Measurements from ENCODE around the gene JUND. TPM values are rescaled to one million over a fixed set of nuclear protein-coding genes. Genes with fewer than 3 reads are reported as not detected.
A peak's percentile ranks its signal among the peaks of the same experiment; 100 is the strongest.

Gene JUND
- total RNA-seq, 2 experiments from 2014 or later: 79.0 to 138 TPM

GRCh38 chr19:18308051-18308947 is 26.9 kb upstream of the JUND start:
- H3K9me3 ChIP-seq (ENCODE audit: low read length): no peaks in the 10 kb centered on the region
- H3K9me2 ChIP-seq (ENCODE audit: insufficient read depth, low read length): no peaks in the 10 kb centered on the region
- peaks cover 73% of the 10 kb centered on the region for H3K36me3 ChIP-seq (ENCODE audit: insufficient read depth, low read length)
- BruUV-seq (replicated peaks): no TSS peak
- peak overlapping the region; percentile 94 for H3K27ac ChIP-seq (ENCODE audit: low read depth, low read length, poor library complexity, severe bottlenecking)
- intact Hi-C loops (cut with micrococcal nuclease; ENCODE audit: unreplicated experiment): no loop called here
- ChIA-PET CTCF (ENCODE audit: unreplicated experiment) (no interaction called here), POLR2A (interaction anchor here (0.6 kb wide), 1 partner anchor 53 kb away, joined by 3 read pairs; no protein-coding TSS in a partner anchor)
- TF ChIP-seq EZH2phosphoT487 (IDR thresholded peaks at IDR 0.05; ENCODE audit: borderline replicate concordance, low read depth, low read length): no peak
- no peak for TF ChIP-seq CTCF (conservative IDR thresholded peaks at IDR 0.05; ENCODE audit: low read length)
- H3K4me3 ChIP-seq (ENCODE audit: low read depth, low read length, poor library complexity, severe bottlenecking): no peak overlapping the region
- no peak overlapping the region for H2AFZ ChIP-seq (ENCODE audit: low read length)
- H3K79me2 ChIP-seq (ENCODE audit: insufficient read depth, low read depth, low read length): no peaks in the 10 kb centered on the region
- no peak for DNase-seq (ENCODE audit: low spot score)
- peaks cover 47% of the 10 kb centered on the region for H3K4me1 ChIP-seq (ENCODE audit: insufficient read depth, low read length, poor library complexity, severe bottlenecking)
- H3K4me2 ChIP-seq (ENCODE audit: low read length): peak overlapping the region; percentile 85; the same call in 1 of the 2 replicates
- no peaks in the 10 kb centered on the region for H4K20me1 ChIP-seq (ENCODE audit: insufficient read depth, low read length)

- H3K4me1 ChIP-seq (ENCODE audit: insufficient read depth, low read length, poor library complexity, severe bottlenecking): peaks cover 54% of the 10 kb centered on the region
- peak; percentile 25 for DNase-seq (ENCODE audit: low spot score)
- TF ChIP-seq CTCF (conservative IDR thresholded peaks at IDR 0.05; ENCODE audit: low read length): peak; percentile 75
- TF ChIP-seq EZH2phosphoT487 (IDR thresholded peaks at IDR 0.05; ENCODE audit: borderline replicate concordance, low read depth, low read length): no peak
- H2AFZ ChIP-seq (ENCODE audit: low read length): no peak overlapping the region
- peaks cover 63% of the 10 kb centered on the region for H3K36me3 ChIP-seq (ENCODE audit: insufficient read depth, low read length)
- CTCF ChIA-PET (ENCODE audit: unreplicated experiment): interaction anchor here (0.5 kb wide), 1 partner anchor 14 kb away, joined by 6 read pairs; no protein-coding TSS in a partner anchor
- no peaks in the 10 kb centered on the region for H3K79me2 ChIP-seq (ENCODE audit: insufficient read depth, low read depth, low read length)
- H4K20me1 ChIP-seq (ENCODE audit: insufficient read depth, low read length): no peaks in the 10 kb centered on the region
- no peaks in the 10 kb centered on the region for H3K9me2 ChIP-seq (ENCODE audit: insufficient read depth, low read length)
- no peaks in the 10 kb centered on the region for H3K9me3 ChIP-seq (ENCODE audit: low read length)
- peak overlapping the region; percentile 94 for H3K27ac ChIP-seq (ENCODE audit: low read depth, low read length, poor library complexity, severe bottlenecking)
- no TSS peak for BruUV-seq (replicated peaks)
- intact Hi-C loops (cut with micrococcal nuclease; ENCODE audit: unreplicated experiment): no loop called here
- POLR2A ChIA-PET: interaction anchor here (0.6 to 1.0 kb wide), 2 partner anchors 14 to 210 kb away, joined by 3 to 5 read pairs; partner anchors contain the start of gene MAST3
- peak overlapping the region; percentile 85 for H3K4me2 ChIP-seq (ENCODE audit: low read length)
- H3K4me3 ChIP-seq (ENCODE audit: low read depth, low read length, poor library complexity, severe bottlenecking): peak overlapping the region; percentile 35
Measured at GRCh38 chr19:18307271-18307681, 25.9 kb upstream of the JUND start.

Data from OCI-LY7 (cell line).